OCI-LY1 (cell line): ENCODE measurements around the gene PLIN5.

Source experiments
- CTCF ChIP-seq: fragments of 200-600 bp; sonication (generic), shearing (Covaris generic); IDR thresholded peaks from 2 replicates; pipeline ENCODE4 v1.5.1; 2017; ENCODE audit warnings: mild to moderate bottlenecking, antibody characterized with exemption, low read length, moderate library complexity, mixed read lengths
- EZH2 ChIP-seq: fragments of 200-600 bp; sonication (generic), shearing (Covaris generic); IDR thresholded peaks from 2 replicates; pipeline ENCODE4 v1.8.0; 2017; ENCODE audit warnings: borderline replicate concordance, mixed run types, mild to moderate bottlenecking, antibody characterized with exemption, low read length, moderate library complexity, mixed read lengths

DNA sequence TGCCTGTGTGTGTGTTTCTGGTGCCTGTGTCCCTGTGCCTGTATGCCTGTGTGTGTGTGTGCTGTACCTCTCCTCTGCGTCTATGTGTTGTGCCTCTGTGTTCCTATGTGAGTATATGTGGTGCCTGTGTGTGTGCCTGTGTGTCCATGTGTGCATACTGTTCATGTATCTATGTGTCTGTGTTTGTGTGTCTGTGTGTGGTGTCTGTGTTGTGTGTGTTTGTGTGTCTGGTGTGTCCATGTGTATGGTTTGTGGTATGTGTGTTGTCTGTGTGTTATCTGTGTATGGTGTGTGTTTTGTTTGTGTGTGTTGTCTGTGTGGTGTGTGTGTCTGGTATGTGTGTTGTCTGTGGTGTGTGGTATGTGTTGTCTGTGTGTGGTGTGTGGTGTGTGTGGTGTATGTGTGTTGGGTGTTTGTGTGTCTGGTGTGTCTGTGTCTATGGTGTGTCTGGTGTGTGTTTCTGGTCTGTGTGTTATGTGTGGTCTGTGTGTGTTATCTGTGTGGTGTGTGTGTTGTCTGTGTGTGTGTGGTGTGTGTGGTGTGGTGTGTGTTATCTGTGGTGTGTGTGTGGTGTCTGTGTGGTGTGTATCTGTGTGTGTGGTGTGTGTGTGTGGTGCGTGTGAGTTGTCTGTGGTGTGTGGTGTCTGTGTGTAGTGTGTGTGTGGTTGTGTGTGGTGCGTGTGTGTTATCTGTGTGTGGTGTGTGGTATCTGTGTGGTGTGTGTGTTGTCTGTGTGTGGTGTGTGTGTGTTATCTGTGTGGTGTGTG, 42.5 kb downstream of the PLIN5 start:
- TF ChIP-seq CTCF (no peak), EZH2 (no peak)
